Loucy (cell line): ENCODE data around the gene PLK2.

ENCODE experiments used
- H2AFZ ChIP-seq: fragments of 200-600 bp; sonication (generic); 2 replicates; pipeline ENCODE4 v1.6.0; 2016; ENCODE audit warnings: antibody characterized with exemption, mild to moderate bottlenecking, low read length, moderate library complexity
- H3F3A ChIP-seq: fragments of 200-600 bp; 2 replicates; pipeline ENCODE4 v1.6.0; 2016; ENCODE audit warnings: antibody characterized with exemption, low read depth, mild to moderate bottlenecking
- H3K27me3 ChIP-seq: fragments of 200-600 bp; sonication (generic); 2 replicates; pipeline ENCODE4 v1.6.1; 2014; ENCODE audit warnings: low read length, mild to moderate bottlenecking; ENCODE audit not compliant: insufficient read depth, poor library complexity, severe bottlenecking
- H3K36me3 ChIP-seq: fragments of 200-600 bp; sonication (generic); 2 replicates; pipeline ENCODE4 v1.6.1; 2016; ENCODE audit warnings: low read length; ENCODE audit not compliant: insufficient read depth
- H3K4me1 ChIP-seq: fragments of 200-600 bp; sonication (generic); 2 replicates; pipeline ENCODE4 v1.5.1; 2014; ENCODE audit warnings: low read length, mild to moderate bottlenecking; ENCODE audit not compliant: insufficient read depth, poor library complexity, severe bottlenecking
- H3K4me2 ChIP-seq: fragments of 200-600 bp; sonication (generic); 2 replicates; pipeline ENCODE4 v1.6.0; 2014; ENCODE audit warnings: antibody characterized with exemption, low read length, low read depth, mild to moderate bottlenecking; ENCODE audit not compliant: poor library complexity, severe bottlenecking
- H3K4me3 ChIP-seq: fragments of 200-600 bp; sonication (generic); 2 replicates; pipeline ENCODE4 v1.5.1; 2014; ENCODE audit warnings: low read length, mild to moderate bottlenecking, mixed read lengths; ENCODE audit not compliant: poor library complexity, severe bottlenecking
- H3K79me2 ChIP-seq: fragments of 200-600 bp; sonication (generic); 2 replicates; pipeline ENCODE4 v1.6.1; 2014; ENCODE audit warnings: low read length; ENCODE audit not compliant: insufficient read depth
- H3K9ac ChIP-seq: fragments of 200-600 bp; sonication (generic); 2 replicates; pipeline ENCODE4 v1.6.0; 2014; ENCODE audit warnings: mild to moderate bottlenecking, low read depth, low read length, moderate library complexity; ENCODE audit not compliant: poor library complexity, severe bottlenecking
- H3K9me2 ChIP-seq: fragments of 200-600 bp; sonication (generic); replicated peaks from 2 replicates; pipeline ENCODE4 v1.6.1; 2016; ENCODE audit warnings: low read depth, low read length, mixed read lengths
- H3K9me3 ChIP-seq: fragments of 200-600 bp; sonication (generic); 2 replicates; pipeline ENCODE4 v1.6.1; 2014; ENCODE audit warnings: mild to moderate bottlenecking, antibody characterized with exemption, low read length, low read depth; ENCODE audit not compliant: insufficient read depth
- H4K20me1 ChIP-seq: fragments of 200-600 bp; sonication (generic); 2 replicates; pipeline ENCODE4 v1.6.0; 2014; ENCODE audit warnings: antibody characterized with exemption, low read length, mild to moderate bottlenecking; ENCODE audit not compliant: insufficient read depth, poor library complexity, severe bottlenecking
- EZH2phosphoT487 ChIP-seq: fragments of 200-600 bp; IDR thresholded peaks from 2 replicates; pipeline ENCODE4 v1.6.1; 2018; ENCODE audit warnings: antibody characterized with exemption, mild to moderate bottlenecking, moderate library complexity, borderline replicate concordance
- TF ChIP-seq, protein P1 (sequence below): fragments of 200-600 bp; sonication (generic); conservative IDR thresholded peaks from 2 replicates; pipeline ENCODE4 v1.5.1; 2014; ENCODE audit warnings: mild to moderate bottlenecking, antibody characterized with exemption, low read length

PLK2 gene

DNA sequence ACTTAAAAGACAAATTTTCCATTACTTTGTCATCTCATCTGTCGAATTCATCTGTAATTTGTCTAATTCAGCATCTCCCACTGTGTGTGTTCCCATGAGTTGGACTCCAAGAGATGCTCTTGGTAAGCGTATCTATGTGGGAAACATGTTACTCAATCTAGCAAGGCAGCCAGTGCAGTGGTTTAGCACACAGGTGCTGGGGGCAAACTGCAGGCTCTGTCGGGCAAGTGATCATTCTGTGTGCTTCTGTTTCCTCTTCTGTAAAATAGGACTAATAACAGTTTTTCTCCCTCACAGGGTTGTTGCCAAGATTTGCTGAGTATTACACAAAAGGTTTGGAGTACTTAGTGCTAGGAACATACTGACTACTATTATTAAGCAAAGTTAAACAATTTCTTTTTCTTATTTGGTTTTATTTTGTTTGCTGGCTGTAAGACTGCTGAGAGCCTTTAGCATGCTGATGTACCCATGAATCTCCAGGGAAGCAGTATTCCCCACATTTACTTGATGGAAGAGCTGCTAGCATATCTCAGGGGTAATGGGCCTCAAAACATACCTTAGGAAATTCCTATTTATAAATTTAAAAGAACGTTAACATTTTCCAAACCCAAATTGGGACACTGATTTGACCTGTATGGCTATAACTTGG is 30.6 kb upstream of the PLK2 start:
- Histone ChIP-seq H3K4me2 (no peak overlapping the region), H2AFZ (no peak overlapping the region), H3K27me3 (no peaks in the 10 kb centered on the region), H3K9ac (no peak overlapping the region), H3K9me2 (no peaks in the 10 kb centered on the region), H4K20me1 (no peaks in the 10 kb centered on the region), H3K4me1 (peaks cover 5% of the 10 kb centered on the region), H3K9me3 (no peaks in the 10 kb centered on the region), H3K4me3 (no peak overlapping the region), H3F3A (no peaks in the 10 kb centered on the region), H3K36me3 (no peaks in the 10 kb centered on the region), H3K79me2 (no peaks in the 10 kb centered on the region)
- TF ChIP-seq, protein P1, sequence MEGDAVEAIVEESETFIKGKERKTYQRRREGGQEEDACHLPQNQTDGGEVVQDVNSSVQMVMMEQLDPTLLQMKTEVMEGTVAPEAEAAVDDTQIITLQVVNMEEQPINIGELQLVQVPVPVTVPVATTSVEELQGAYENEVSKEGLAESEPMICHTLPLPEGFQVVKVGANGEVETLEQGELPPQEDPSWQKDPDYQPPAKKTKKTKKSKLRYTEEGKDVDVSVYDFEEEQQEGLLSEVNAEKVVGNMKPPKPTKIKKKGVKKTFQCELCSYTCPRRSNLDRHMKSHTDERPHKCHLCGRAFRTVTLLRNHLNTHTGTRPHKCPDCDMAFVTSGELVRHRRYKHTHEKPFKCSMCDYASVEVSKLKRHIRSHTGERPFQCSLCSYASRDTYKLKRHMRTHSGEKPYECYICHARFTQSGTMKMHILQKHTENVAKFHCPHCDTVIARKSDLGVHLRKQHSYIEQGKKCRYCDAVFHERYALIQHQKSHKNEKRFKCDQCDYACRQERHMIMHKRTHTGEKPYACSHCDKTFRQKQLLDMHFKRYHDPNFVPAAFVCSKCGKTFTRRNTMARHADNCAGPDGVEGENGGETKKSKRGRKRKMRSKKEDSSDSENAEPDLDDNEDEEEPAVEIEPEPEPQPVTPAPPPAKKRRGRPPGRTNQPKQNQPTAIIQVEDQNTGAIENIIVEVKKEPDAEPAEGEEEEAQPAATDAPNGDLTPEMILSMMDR: no peak
- no peak for TF ChIP-seq EZH2phosphoT487

DNA sequence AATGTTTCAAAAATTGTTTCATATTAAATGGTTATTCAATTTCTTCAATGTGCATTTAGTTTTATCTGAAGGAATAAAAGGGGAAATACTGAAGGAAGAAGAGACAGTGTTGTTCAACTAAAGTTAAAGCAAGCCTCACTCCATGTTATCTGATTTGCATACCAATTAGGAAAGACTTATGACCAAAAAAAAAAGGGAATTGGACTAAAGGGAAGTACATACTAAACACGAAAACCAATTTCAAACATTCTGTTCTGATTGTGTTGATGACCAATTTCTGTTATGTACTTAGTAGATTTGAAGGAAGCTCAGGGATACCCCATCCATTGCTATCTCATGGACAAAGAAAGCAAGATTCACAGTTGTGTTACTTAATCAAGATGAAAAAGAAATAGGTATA is 26.4 kb upstream of the PLK2 start:
- TF ChIP-seq EZH2phosphoT487: no peak
- TF ChIP-seq, protein P1: no peak
- no peaks in the 10 kb centered on the region for H3K9me2 ChIP-seq

DNA sequence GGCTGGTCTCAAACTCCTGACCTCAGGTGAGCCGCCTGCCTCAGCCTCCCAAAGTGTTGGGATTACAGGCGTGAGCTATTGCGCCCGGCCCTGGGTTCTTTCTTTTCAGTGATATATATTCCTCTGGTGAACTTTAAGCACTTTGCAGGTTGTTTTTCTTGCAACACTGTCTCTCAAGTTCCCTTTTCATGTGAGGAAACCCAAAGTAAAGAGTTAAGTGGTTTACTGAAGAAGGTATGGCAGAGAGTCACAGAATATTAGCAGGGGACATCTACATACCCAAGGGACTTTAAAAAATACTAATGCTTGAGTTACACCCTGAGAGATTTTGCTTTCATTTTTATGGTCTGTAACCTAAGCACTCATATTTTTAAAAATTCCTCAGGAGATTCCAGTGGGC is 24.6 kb upstream of the PLK2 start:
- no peak overlapping the region for H2AFZ ChIP-seq
- H3K9me3 ChIP-seq: no peaks in the 10 kb centered on the region
- H3F3A ChIP-seq: no peaks in the 10 kb centered on the region
- H3K27me3 ChIP-seq: no peaks in the 10 kb centered on the region
- no peak for TF ChIP-seq EZH2phosphoT487
- TF ChIP-seq, protein P1: no peak
- no peak overlapping the region for H3K4me2 ChIP-seq
- no peaks in the 10 kb centered on the region for H3K9me2 ChIP-seq
- no peaks in the 10 kb centered on the region for H4K20me1 ChIP-seq
- H3K9ac ChIP-seq: no peak overlapping the region
- no peak overlapping the region for H3K4me3 ChIP-seq
- H3K36me3 ChIP-seq: no peaks in the 10 kb centered on the region
- no peaks in the 10 kb centered on the region for H3K79me2 ChIP-seq
- H3K4me1 ChIP-seq: no peaks in the 10 kb centered on the region

More for the DNA sequence above, 26.4 kb upstream of the PLK2 start:
- Histone ChIP-seq H3K9ac (no peak overlapping the region), H3K4me3 (no peak overlapping the region), H3K27me3 (no peaks in the 10 kb centered on the region), H2AFZ (no peak overlapping the region), H3K4me2 (no peak overlapping the region), H4K20me1 (no peaks in the 10 kb centered on the region), H3K79me2 (no peaks in the 10 kb centered on the region), H3F3A (no peaks in the 10 kb centered on the region), H3K9me3 (no peaks in the 10 kb centered on the region), H3K36me3 (no peaks in the 10 kb centered on the region), H3K4me1 (peaks cover 5% of the 10 kb centered on the region)
